Psoas muscle (tissue), 8 donors: ENCODE results near the gene PEPD. TPM values are rescaled to one million over a fixed set of nuclear protein-coding genes. Genes with fewer than 3 reads are reported as not detected.

Source experiments
- ATAC-seq, 4 donors: fragments of 200-7000 bp; cut with Tn5 transposase; one replicate each; pipeline ENCODE4 v1.9.1; 2020; ENCODE audit warnings: moderate library complexity in 3 of 4, mild to moderate bottlenecking in 2 of 4
- DNase-seq, 2 donors: peaks; one replicate each; pipeline ENCODE4 v3.0.0-alpha.2; 2020
- H3K27ac ChIP-seq: fragments of 200-600 bp; one replicate; pipeline ENCODE4 v1.8.0; 2022
- H3K27me3 ChIP-seq, 3 donors: fragments of 200-600 bp in 1 of 3; one replicate each; pipeline versions ENCODE4 v1.6.1 to v1.8.0; 2013 to 2022; ENCODE audit warnings: low read length in 2 of 3, mild to moderate bottlenecking in 2 of 3, moderate library complexity in 1 of 3; ENCODE audit not compliant: insufficient read depth in 3 of 3
- H3K36me3 ChIP-seq, 2 donors: fragments of 200-600 bp in 1 of 2; one replicate each; pipeline versions ENCODE4 v1.6.1 to v1.8.0; 2013 to 2022; ENCODE audit warnings: low read depth in 1 of 2, mild to moderate bottlenecking in 1 of 2, moderate library complexity in 1 of 2; ENCODE audit not compliant: insufficient read depth in 1 of 2
- H3K4me1 ChIP-seq: fragments of 200-600 bp; one replicate; pipeline ENCODE4 v1.8.0; 2022
- H3K4me3 ChIP-seq: fragments of 200-600 bp; one replicate; pipeline ENCODE4 v1.8.0; 2022; ENCODE audit warnings: mild to moderate bottlenecking
- H3K9me3 ChIP-seq: fragments of 200-600 bp; one replicate; pipeline ENCODE4 v1.8.0; 2022
- CTCF ChIP-seq: fragments of 200-600 bp; IDR thresholded peaks from one replicate; pipeline ENCODE4 v1.8.0; 2022; ENCODE audit warnings: antibody characterized with exemption
- WGBS, 3 donors: extraction: QIAGEN DNeasy Blood & Tissue Kit; methylation state at CpG; one replicate each; pipeline versions ENCODE4 v1.1.6 to v1.1.7; 2013; 5-methylcytosine and 5-hydroxymethylcytosine counted together
- intact Hi-C, 2 donors: fragments of 100-400 bp; cut with DNase I; formaldehyde crosslinking; loops; one replicate each; pipeline versions ENCODE4 v1.11.0 to v1.14.2; 2022
- polyA plus RNA-seq, 3 donors: library from polyadenylated mRNA; stranded (reverse); fragments of 200-250 nt; gene quantifications; one replicate each; pipeline ENCODE4 v1.2.3, GENCODE V29; 2013
- total RNA-seq, 4 donors: library from RNA; stranded (reverse); fragmentation: NEBNext Ultra II Directional in 2 of 4; extraction: Animal tissue kit (Norgen Biotek cat#: 25700) in 2 of 4; gene quantifications; one replicate each; pipeline versions ENCODE4 v1.2.1 to v1.2.4, GENCODE V29; 2021 to 2023
- donor health status: healthy with polysubstance abuse.
- donor health status: DM: no; HTN: no; CAD: no; lungs with moderate emphysema.
- donor health status: Bipolar disorder and iron deficiency.
- donor health status: healthy.
- donor health status: DM: yes; HTN: yes; CAD: no.
- donor health status: DM: no; HTN: no; CAD: no.
- donor health status: DM: no; HTN: no; CAD: no.
- donor health status: DM: yes; HTN: yes; CAD: no.

PEPD gene
- total and polyA plus RNA-seq, 7 donors = 26.3 to 40.2 (median 35.1) TPM

- H3K36me3 ChIP-seq = peaks cover 0 to 4% of the 10 kb centered on the region in 2 donors
- no peaks in the 10 kb centered on the region for H3K9me3 ChIP-seq
- peak; percentile 61 for TF ChIP-seq CTCF
- no peak overlapping the region for H3K27ac ChIP-seq
- peak; percentile 66 to 81 (median 75) for ATAC-seq
- 31 to 38% (median 36%) methylated on average over 26 to 27 of the region's 27 CpGs for WGBS, 3 donors
- DNase-seq = peak in 1 of 2 donors; percentile 54
- H3K27me3 ChIP-seq = no peaks in the 10 kb centered on the region
- H3K4me1 ChIP-seq = no peaks in the 10 kb centered on the region
- no peak overlapping the region for H3K4me3 ChIP-seq
- intact Hi-C loops = loop anchor here in 1 of 2 donors (5.0 kb wide), 1 partner anchor 356 kb away; no protein-coding TSS in a partner anchor
Measured at GRCh38 chr19:33416307-33417215, 105.0 kb downstream of the PEPD start.

- Histone ChIP-seq H3K9me3 (no peaks in the 10 kb centered on the region), H3K4me3 (no peak overlapping the region), H3K4me1 (no peaks in the 10 kb centered on the region), H3K27me3 (no peaks in the 10 kb centered on the region), H3K27ac (no peak overlapping the region), H3K36me3 (peaks cover 0 to 16% of the 10 kb centered on the region in 2 donors)
- DNase-seq = no peak
- intact Hi-C loops = loop anchor here in 1 of 2 donors (5.0 kb wide), 1 partner anchor 357 kb away; no protein-coding TSS in a partner anchor
- TF ChIP-seq CTCF = no peak
- ATAC-seq = no peak
- 91 to 94% (median 91%) methylated on average over 32 of the region's 32 CpGs for WGBS, 3 donors
Measured at GRCh38 chr19:33414667-33415605, 106.7 kb downstream of the PEPD start.

- intact Hi-C loops = no loop called here
- no peaks in the 10 kb centered on the region for H3K27me3 ChIP-seq
- H3K4me3 ChIP-seq = no peak overlapping the region
- H3K4me1 ChIP-seq = no peaks in the 10 kb centered on the region
- peaks cover 0 to 16% of the 10 kb centered on the region in 2 donors for H3K36me3 ChIP-seq
- ATAC-seq (no peak), DNase-seq (no peak)
- H3K27ac ChIP-seq = no peak overlapping the region
- no peak for TF ChIP-seq CTCF
- WGBS, 3 donors = 82 to 90% (median 84%) methylated on average over 24 to 25 of the region's 25 CpGs
- H3K9me3 ChIP-seq = no peaks in the 10 kb centered on the region
Measured at GRCh38 chr19:33413868-33414666, 107.5 kb downstream of the PEPD start.

- WGBS, 3 donors = 92 to 95% (median 95%) methylated on average over 13 of the region's 13 CpGs
Measured at GRCh38 chr19:33413426-33413725, 108.2 kb downstream of the PEPD start.

More at GRCh38 chr19:33413426-33413725, 108.2 kb downstream of the PEPD start:
- H3K27me3 ChIP-seq = no peaks in the 10 kb centered on the region
- no peak for TF ChIP-seq CTCF
- H3K36me3 ChIP-seq = peaks cover 0 to 16% of the 10 kb centered on the region in 2 donors
- intact Hi-C loops = no loop called here
- DNase-seq (peak in 1 of 2 donors; percentile 9), ATAC-seq (no peak)
- no peak overlapping the region for H3K27ac ChIP-seq
- no peaks in the 10 kb centered on the region for H3K9me3 ChIP-seq
- no peaks in the 10 kb centered on the region for H3K4me1 ChIP-seq
- H3K4me3 ChIP-seq = no peak overlapping the region
